8988T (cell line): ENCODE data around the gene MPV17L.
"Not testable (repeated sequence)": the region's sequence is repeated elsewhere in the genome, so short reads cannot be mapped to it uniquely, and the experiment has no call there.

ENCODE experiments used
- DNase-seq: peaks from one replicate; pipeline ENCODE4 v3.0.0; 2011

MPV17L gene

GRCh38 chr16:15453296-15453695 is 57.7 kb downstream of the MPV17L start:
- DNase-seq, result not testable (repeated sequence)

GRCh38 chr16:15454933-15455332 is 59.4 kb downstream of the MPV17L start:
- DNase-seq, result not testable (repeated sequence)

DNA sequence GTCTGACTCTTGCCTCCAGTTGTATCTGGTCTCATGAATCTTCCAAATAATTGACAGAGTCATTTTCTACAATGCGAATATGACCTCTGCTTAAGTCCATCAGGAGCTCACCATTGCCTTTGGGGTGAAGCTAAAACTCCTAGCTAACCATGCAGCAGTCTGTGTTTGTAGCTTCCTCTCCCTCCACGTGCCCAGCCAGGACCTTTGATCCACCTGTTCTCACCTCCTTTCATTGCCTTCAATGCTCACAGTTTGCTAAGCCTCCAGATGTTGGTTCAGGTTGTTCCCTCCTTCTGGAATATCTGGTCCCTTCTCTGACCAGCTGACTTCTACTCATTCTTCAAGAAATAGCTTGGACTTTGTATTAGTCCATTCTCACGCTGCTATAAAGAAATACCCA is 61.8 kb downstream of the MPV17L start:
- no peak for DNase-seq

DNA sequence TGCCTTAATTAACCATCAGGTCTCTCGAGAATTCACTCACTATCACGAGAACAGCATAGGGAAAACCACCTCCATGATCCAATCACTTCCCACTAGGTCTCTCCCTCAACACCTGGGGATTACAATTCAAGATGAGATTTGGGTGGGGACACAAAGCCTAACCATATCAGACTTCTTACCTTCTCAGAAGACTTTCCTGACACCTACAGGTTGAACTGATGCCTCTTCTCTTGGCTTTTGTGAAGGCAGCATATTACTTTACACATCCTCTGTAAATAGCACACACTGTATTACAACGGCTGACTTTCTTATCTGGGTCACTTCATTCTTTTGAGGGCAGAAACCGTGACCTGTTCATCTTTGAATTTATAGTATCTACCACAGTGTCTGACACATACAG is 62.4 kb downstream of the MPV17L start:
- no peak for DNase-seq

DNA sequence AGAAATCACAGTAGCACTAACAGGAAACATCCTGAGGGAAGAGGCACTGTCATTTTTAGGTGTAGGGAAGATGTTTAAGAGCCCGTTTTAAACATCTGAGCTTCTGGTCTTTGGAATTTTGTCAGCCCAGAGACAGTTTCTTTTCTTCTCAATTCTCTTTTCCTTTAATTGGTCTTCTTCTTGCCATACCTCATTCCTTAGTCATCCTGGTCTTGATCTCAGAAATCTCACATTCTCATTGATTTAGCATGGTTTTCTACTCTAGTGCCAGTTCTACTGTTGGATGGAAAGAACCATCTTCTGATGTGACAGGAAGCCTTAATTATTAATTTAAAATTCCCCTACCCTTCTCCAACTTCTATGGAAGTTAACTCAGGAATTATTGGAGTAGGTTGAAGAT is 64.2 kb downstream of the MPV17L start:
- no peak for DNase-seq

GRCh38 chr16:15460601-15461000 is 65.0 kb downstream of the MPV17L start:
- DNase-seq, result no peak

- DNase-seq, result no peak
Measured at GRCh38 chr16:15461376-15461775, 65.8 kb downstream of the MPV17L start.
